ENCODE results near the gene KANK3. TPM values are rescaled to one million over a fixed set of nuclear protein-coding genes. Genes with fewer than 3 reads are reported as not detected.

Gene KANK3
- polyA plus RNA-seq, 1 donor from 2014 or later, result 2.8 TPM

- Histone ChIP-seq H3K79me2 (replicated peaks; ENCODE audit: insufficient read depth, low read length) (peaks cover 29% of the 10 kb centered on the region), H3K4me3 (ENCODE audit: low read length) (peak overlapping the region; percentile 83), H2AFZ (ENCODE audit: low read depth, low read length) (no peak overlapping the region), H3F3A (ENCODE audit: insufficient read depth, low read length, poor library complexity, severe bottlenecking) (no peaks in the 10 kb centered on the region), H3K9me2 (ENCODE audit: insufficient read depth, low read length) (no peaks in the 10 kb centered on the region), H3K36me3 (ENCODE audit: insufficient read depth, low read length) (no peaks in the 10 kb centered on the region), H3K27ac (ENCODE audit: low read length) (peak overlapping the region; percentile 66), H3K4me2 (ENCODE audit: low read length) (peak overlapping the region; percentile 68), H4K20me1 (ENCODE audit: insufficient read depth) (peaks cover 6% of the 10 kb centered on the region), H3K27me3 (ENCODE audit: insufficient read depth, low read depth, low read length) (no peaks in the 10 kb centered on the region), H3K9ac (ENCODE audit: low read length) (peak overlapping the region; percentile 95), H3K9me3 (ENCODE audit: low read length) (no peaks in the 10 kb centered on the region)
- TF ChIP-seq EZH2 (IDR thresholded peaks at IDR 0.05; ENCODE audit: borderline replicate concordance, insufficient read depth, low read length, poor library complexity, severe bottlenecking), result no peak
- TF ChIP-seq MXI1 (conservative IDR thresholded peaks at IDR 0.05; ENCODE audit: poor library complexity, severe bottlenecking), result peak; percentile 19
- no peak for TF ChIP-seq POLR2AphosphoS5 (IDR thresholded peaks at IDR 0.05)
- no peak for TF ChIP-seq EP300 (conservative IDR thresholded peaks at IDR 0.05; ENCODE audit: poor library complexity, severe bottlenecking)
- TF ChIP-seq CTCF (IDR thresholded peaks at IDR 0.05; ENCODE audit: poor library complexity, severe bottlenecking), result no peak
- no peak for TF ChIP-seq REST (IDR thresholded peaks at IDR 0.05; ENCODE audit: borderline replicate concordance)
- TF ChIP-seq TAF1 (IDR thresholded peaks at IDR 0.05; ENCODE audit: low read depth), result no peak
- no peak for TF ChIP-seq SMC3 (conservative IDR thresholded peaks at IDR 0.05; ENCODE audit: poor library complexity)
Observed at GRCh38 chr19:8321986-8322637, 20.9 kb downstream of the KANK3 start.

GRCh38 chr19:8321067-8321985, 21.7 kb downstream of the KANK3 start, which contains the start of the genes NDUFA7 and RPS28:
NDUFA7 (minus strand) TSS chr19:8321375; CDS start chr19:8321358, 17 bp downstream.
RPS28 (plus strand) TSS chr19:8321496; CDS start chr19:8321531, 35 bp downstream.
- peak within 1 kb of the TSS; percentile 90 for H3K27ac ChIP-seq (ENCODE audit: low read length)
- H3K9me2 ChIP-seq (ENCODE audit: insufficient read depth, low read length), result no peaks in the 10 kb centered on the region
- no peaks in the 10 kb centered on the region for H3K36me3 ChIP-seq (ENCODE audit: insufficient read depth, low read length)
- peak within 1 kb of the TSS; percentile 100 for H3K4me2 ChIP-seq (ENCODE audit: low read length)
- no peaks in the 10 kb centered on the region for H3K9me3 ChIP-seq (ENCODE audit: low read length)
- peak within 1 kb of the TSS; percentile 83 for H3K4me3 ChIP-seq (ENCODE audit: low read length)
- peaks cover 6% of the 10 kb centered on the region for H4K20me1 ChIP-seq (ENCODE audit: insufficient read depth)
- H3K27me3 ChIP-seq (ENCODE audit: insufficient read depth, low read depth, low read length), result no peaks in the 10 kb centered on the region
- H3K9ac ChIP-seq (ENCODE audit: low read length), result peak within 1 kb of the TSS; percentile 95
- H3F3A ChIP-seq (ENCODE audit: insufficient read depth, low read length, poor library complexity, severe bottlenecking), result no peaks in the 10 kb centered on the region
- H3K79me2 ChIP-seq (replicated peaks; ENCODE audit: insufficient read depth, low read length), result peaks cover 29% of the 10 kb centered on the region
- peak within 1 kb of the TSS; percentile 82 for H2AFZ ChIP-seq (ENCODE audit: low read depth, low read length)
- TF ChIP-seq POLR2AphosphoS5 (IDR thresholded peaks at IDR 0.05) (peak; percentile 98), RAD21 (conservative IDR thresholded peaks at IDR 0.05) (peak; percentile 58), CTCF (IDR thresholded peaks at IDR 0.05; ENCODE audit: poor library complexity, severe bottlenecking) (peak; percentile 57), EP300 (conservative IDR thresholded peaks at IDR 0.05; ENCODE audit: poor library complexity, severe bottlenecking) (peak; percentile 50), MXI1 (conservative IDR thresholded peaks at IDR 0.05; ENCODE audit: poor library complexity, severe bottlenecking) (peak; percentile 72), REST (IDR thresholded peaks at IDR 0.05; ENCODE audit: borderline replicate concordance) (peak; percentile 97), TAF1 (IDR thresholded peaks at IDR 0.05; ENCODE audit: low read depth) (peak; percentile 99), SMC3 (conservative IDR thresholded peaks at IDR 0.05; ENCODE audit: poor library complexity) (peak; percentile 47), EZH2 (IDR thresholded peaks at IDR 0.05; ENCODE audit: borderline replicate concordance, insufficient read depth, low read length, poor library complexity, severe bottlenecking) (no peak)

Data from neural cell (in vitro differentiated cells).